SK-N-SH (cell line): Measurements from ENCODE around the gene TOR1A. TPM values are rescaled to one million over a fixed set of nuclear protein-coding genes. Genes with fewer than 3 reads are reported as not detected.

ENCODE experiments used
- CTCF ChIA-PET: fragments of 300-600, 350-600 bp; formaldehyde crosslinking; extraction: SDS; loops from one replicate; lab custom pipeline; 2021; lab: Yijun Ruan, JAX
- POLR2A ChIA-PET: fragments of 350-600 bp; sonication (Branson Sonifier 250); formaldehyde crosslinking; extraction: SDS; loops from one replicate; lab custom pipeline; 2020; ENCODE audit warnings: antibody characterized with exemption, inconsistent platforms; lab: Yijun Ruan, JAX
- DNase-seq: peaks from one replicate; pipeline ENCODE4 v3.0.0; 2012
- H2AFZ ChIP-seq: fragments of 200-600 bp; sonication (generic); 2 replicates; pipeline ENCODE4 v1.8.1; 2016; ENCODE audit warnings: antibody characterized with exemption, mild to moderate bottlenecking, low read depth
- H3F3A ChIP-seq: fragments of 200-600 bp; sonication (generic); replicated peaks from 2 replicates; pipeline ENCODE3; 2016; ENCODE audit warnings: antibody characterized with exemption, mild to moderate bottlenecking; ENCODE audit not compliant: insufficient read depth
- H3K27ac ChIP-seq, 2 experiments: fragments of 200-500 bp in 1 of 2; fragments of 200-600 bp in 1 of 2; sonication (Bioruptor generic) in 1 of 2; sonication (generic), shearing (Covaris generic) in 1 of 2; 2 replicates each; pipeline versions ENCODE4 v1.5.1 to v1.6.1; 2014 to 2016; ENCODE audit warnings: low read depth in 2 of 2, inconsistent platforms in 1 of 2, low read length in 1 of 2, mild to moderate bottlenecking in 1 of 2, mixed read lengths in 1 of 2
- H3K27me3 ChIP-seq: fragments of 200-600 bp; sonication (generic), shearing (Covaris generic); 2 replicates; pipeline ENCODE4 v1.6.1; 2016; ENCODE audit warnings: mixed run types; ENCODE audit not compliant: insufficient read depth
- H3K36me3 ChIP-seq, 2 experiments: fragments of 200-500 bp in 1 of 2; fragments of 200-600 bp in 1 of 2; sonication (Bioruptor generic) in 1 of 2; sonication (generic) in 1 of 2; replicated peaks in 1 of 2; 2 replicates each; pipeline versions ENCODE3 to v1.5.1; 2014 to 2016; ENCODE audit warnings: low read length in 1 of 2, mild to moderate bottlenecking in 1 of 2; ENCODE audit not compliant: insufficient read depth in 2 of 2, control insufficient read depth in 1 of 2
- H3K4me1 ChIP-seq, 2 experiments: fragments of 200-500 bp in 1 of 2; fragments of 200-600 bp in 1 of 2; sonication (Bioruptor generic) in 1 of 2; sonication (generic), shearing (Covaris generic) in 1 of 2; 2 replicates each; pipeline versions ENCODE4 v1.5.1 to v1.6.1; 2014 to 2016; ENCODE audit warnings: low read depth in 1 of 2, low read length in 1 of 2, mixed run types in 1 of 2; ENCODE audit not compliant: insufficient read depth in 2 of 2, control insufficient read depth in 1 of 2
- H3K4me2 ChIP-seq: fragments of 200-600 bp; sonication (generic), shearing (Covaris generic); 2 replicates; pipeline ENCODE4 v1.6.1; 2017; ENCODE audit warnings: mixed run types
- H3K4me3 ChIP-seq, 2 experiments: fragments of 200-500 bp in 1 of 2; fragments of 200-600 bp in 1 of 2; sonication (Bioruptor generic) in 1 of 2; sonication (generic), shearing (Covaris generic) in 1 of 2; 2 replicates each; pipeline versions ENCODE4 v1.5.1 to v1.8.1; 2014 to 2016; ENCODE audit warnings: low read depth in 2 of 2, inconsistent platforms in 1 of 2, low read length in 1 of 2, mild to moderate bottlenecking in 1 of 2, mixed read lengths in 1 of 2, moderate library complexity in 1 of 2
- H3K79me2 ChIP-seq: fragments of 200-600 bp; sonication (generic); 2 replicates; pipeline ENCODE4 v1.8.1; 2017; ENCODE audit warnings: mild to moderate bottlenecking; ENCODE audit not compliant: insufficient read depth
- H3K9ac ChIP-seq: fragments of 200-600 bp; sonication (generic); 2 replicates; pipeline ENCODE4 v1.6.1; 2017; ENCODE audit warnings: mixed run types
- H3K9me2 ChIP-seq: fragments of 200-600 bp; sonication (generic); 2 replicates; pipeline ENCODE4 v1.6.1; 2017; ENCODE audit warnings: mixed run types
- H3K9me3 ChIP-seq: fragments of 200-600 bp; sonication (generic); 2 replicates; pipeline ENCODE4 v1.6.1; 2017; ENCODE audit warnings: mixed run types, mild to moderate bottlenecking, moderate library complexity
- H4K20me1 ChIP-seq: fragments of 200-600 bp; sonication (generic); 2 replicates; pipeline ENCODE4 v1.6.1; 2017; ENCODE audit warnings: mild to moderate bottlenecking, mixed run types; ENCODE audit not compliant: insufficient read depth
- CHD2 ChIP-seq: fragments of 150-350 bp; IDR thresholded peaks from 2 replicates; pipeline ENCODE4 v1.6.1; 2018; ENCODE audit warnings: low read length; ENCODE audit not compliant: partially characterized antibody
- GABPA ChIP-seq: IDR thresholded peaks from 2 replicates; pipeline ENCODE4 v1.4.0; 2012; ENCODE audit warnings: low read depth, mild to moderate bottlenecking
- IRF3 ChIP-seq: fragments of 150-350 bp; IDR thresholded peaks from 2 replicates; pipeline ENCODE4 v1.6.1; 2016; ENCODE audit warnings: mild to moderate bottlenecking, low read depth, low read length
- MAX ChIP-seq: IDR thresholded peaks from 2 replicates; pipeline ENCODE4 v1.4.0; 2012; ENCODE audit warnings: low read depth
- NFIC ChIP-seq: IDR thresholded peaks from 2 replicates; pipeline ENCODE4 v1.4.0; 2012; ENCODE audit warnings: borderline replicate concordance
- PBX3 ChIP-seq: IDR thresholded peaks from 2 replicates; pipeline ENCODE4; 2012
- SIN3A ChIP-seq: IDR thresholded peaks from 2 replicates; pipeline ENCODE4 v1.6.1; 2012; ENCODE audit warnings: low read depth, mild to moderate bottlenecking, low read length, moderate library complexity, borderline replicate concordance
- TAF1 ChIP-seq: IDR thresholded peaks from 2 replicates; pipeline ENCODE4 v1.6.1; 2012; ENCODE audit warnings: low read depth, mild to moderate bottlenecking, low read length, moderate library complexity, borderline replicate concordance
- USF2 ChIP-seq: fragments of 150-350 bp; IDR thresholded peaks from 2 replicates; pipeline ENCODE4 v1.6.1; 2017; ENCODE audit warnings: antibody characterized with exemption, low read length, low read depth, borderline replicate concordance
- WGBS: methylation state at CpG from one replicate; pipeline ENCODE4 v1.1.6; 2017; ENCODE audit warnings: low lambda C conversion rate; 5-methylcytosine and 5-hydroxymethylcytosine counted together
- polyA plus RNA-seq, 3 experiments: library from polyadenylated mRNA; depleted of rRNA; stranded (reverse); fragments of >200 nt; gene quantifications; 2 replicates each; pipeline ENCODE4 v1.2.3, GENCODE V29; 2012

Gene TOR1A
- polyA plus RNA-seq, 1 of the 3 experiments (the other 2 are of a cell fraction) = 85.3 TPM

GRCh38 chr9:129835128-129835859, 11.4 kb upstream of the TOR1A start, which contains the start of the genes C9orf78 and USP20 (continued):
- TF ChIP-seq PBX3 = peak; percentile 97
- peak; percentile 10; the same call in 1 of the 2 replicates for TF ChIP-seq USF2
- TF ChIP-seq GABPA = peak; percentile 76
- TF ChIP-seq MAX = peak; percentile 31; the same call in 1 of the 2 replicates
- TF ChIP-seq TAF1 = peak; percentile 78
- TF ChIP-seq CHD2 = peak; percentile 56
- TF ChIP-seq SIN3A = peak; percentile 92; the same call in 1 of the 2 replicates
- TF ChIP-seq IRF3 = no peak

- peak; percentile 44 for DNase-seq
- Histone ChIP-seq H2AFZ (peak overlapping the region; percentile 85), H3F3A (peaks cover 17% of the 10 kb centered on the region), H4K20me1 (no peaks in the 10 kb centered on the region), H3K9me2 (no peaks in the 10 kb centered on the region), H3K9me3 (no peaks in the 10 kb centered on the region), H3K4me1 (peaks cover 18 to 28% of the 10 kb centered on the region in 2 experiments), H3K9ac (peak overlapping the region; percentile 82), H3K79me2 (peaks cover 40% of the 10 kb centered on the region), H3K4me3 (peak overlapping the region; percentile 84 to 88), H3K27me3 (no peaks in the 10 kb centered on the region), H3K27ac (peak overlapping the region; percentile 57 to 67), H3K4me2 (peak overlapping the region; percentile 91), H3K36me3 (peaks cover 26 to 29% of the 10 kb centered on the region in 2 experiments)
- 0% methylated on average over 28 of the region's 32 CpGs for WGBS
- ChIA-PET CTCF (interaction anchor here (1.5 kb wide), 1 partner anchor 51 kb away, joined by 4 read pairs; no protein-coding TSS in a partner anchor), POLR2A (interaction anchor here (0.8 kb wide), 2 partner anchors 9 to 18 kb away, joined by 4 to 5 read pairs; no protein-coding TSS in a partner anchor)
- TF ChIP-seq NFIC = no peak
- 0 out of 2 replicates have a peak, but pooled peaks have one; percentile 6 for TF ChIP-seq MAX
Observed at GRCh38 chr9:129834489-129835127, 10.7 kb upstream of the TOR1A start.
